WERI-Rb-1 (cell line): ENCODE measurements around the gene SLC39A8.

Experiments
- DNase-seq: peaks from one replicate; pipeline ENCODE4 v3.0.0-alpha.2; 2020
- H3K27ac ChIP-seq: fragments of 250-450 bp; sonication (Bioruptor Pico); 2 replicates; pipeline ENCODE4 v1.5.1; 2020; ENCODE audit warnings: mild to moderate bottlenecking, moderate library complexity
- H3K27me3 ChIP-seq: fragments of 250-450 bp; sonication (Bioruptor Pico); 2 replicates; pipeline ENCODE4 v1.5.1; 2021; ENCODE audit warnings: mild to moderate bottlenecking, low read depth, moderate library complexity; ENCODE audit not compliant: insufficient read depth, severe bottlenecking
- H3K36me3 ChIP-seq: fragments of 250-450 bp; sonication (Bioruptor Pico); 2 replicates; pipeline ENCODE4 v1.5.1; 2020; ENCODE audit warnings: mild to moderate bottlenecking, moderate library complexity
- H3K4me3 ChIP-seq: 2 replicates; pipeline ENCODE4 v1.5.1; 2011; ENCODE audit warnings: low read depth, mild to moderate bottlenecking, control low read depth, low read length
- H3K9me3 ChIP-seq: fragments of 250-450 bp; sonication (Bioruptor Pico); 2 replicates; pipeline ENCODE4 v1.5.1; 2021; ENCODE audit warnings: mild to moderate bottlenecking, moderate library complexity; ENCODE audit not compliant: severe bottlenecking
- CTCF ChIP-seq: IDR thresholded peaks from 2 replicates; pipeline ENCODE4 v1.5.1; 2011; ENCODE audit warnings: low read depth, mild to moderate bottlenecking, control low read depth, inconsistent platforms, low read length

The SLC39A8 gene

GRCh38 chr4:102217775-102218355 is 127.4 kb downstream of the SLC39A8 start:
- no peaks in the 10 kb centered on the region for H3K27me3 ChIP-seq
- no peak overlapping the region for H3K27ac ChIP-seq
- no peak overlapping the region for H3K4me3 ChIP-seq
- H3K9me3 ChIP-seq, result no peaks in the 10 kb centered on the region
- DNase-seq, result no peak
- no peak for TF ChIP-seq CTCF
- H3K36me3 ChIP-seq, result no peaks in the 10 kb centered on the region

- no peaks in the 10 kb centered on the region for H3K36me3 ChIP-seq
- no peak for TF ChIP-seq CTCF
- no peak for DNase-seq
Measured at GRCh38 chr4:102217345-102217744, 127.9 kb downstream of the SLC39A8 start.

GRCh38 chr4:102216666-102217065 is 128.6 kb downstream of the SLC39A8 start:
- no peak for DNase-seq
- Histone ChIP-seq H3K27me3 (no peaks in the 10 kb centered on the region), H3K4me3 (no peak overlapping the region), H3K9me3 (no peaks in the 10 kb centered on the region), H3K36me3 (no peaks in the 10 kb centered on the region), H3K27ac (no peak overlapping the region)
- TF ChIP-seq CTCF, result no peak

More at GRCh38 chr4:102217345-102217744, 127.9 kb downstream of the SLC39A8 start:
- H3K27me3 ChIP-seq, result no peaks in the 10 kb centered on the region
- no peak overlapping the region for H3K27ac ChIP-seq
- H3K9me3 ChIP-seq, result no peaks in the 10 kb centered on the region
- no peak overlapping the region for H3K4me3 ChIP-seq

- Histone ChIP-seq H3K27ac (no peak overlapping the region), H3K27me3 (no peaks in the 10 kb centered on the region), H3K4me3 (no peak overlapping the region), H3K36me3 (no peaks in the 10 kb centered on the region), H3K9me3 (no peaks in the 10 kb centered on the region)
- DNase-seq, result no peak
- no peak for TF ChIP-seq CTCF
Measured at GRCh38 chr4:102213031-102213430, 132.3 kb downstream of the SLC39A8 start.
